ENCODE data around the gene CDX2.

CDX2 gene

DNA sequence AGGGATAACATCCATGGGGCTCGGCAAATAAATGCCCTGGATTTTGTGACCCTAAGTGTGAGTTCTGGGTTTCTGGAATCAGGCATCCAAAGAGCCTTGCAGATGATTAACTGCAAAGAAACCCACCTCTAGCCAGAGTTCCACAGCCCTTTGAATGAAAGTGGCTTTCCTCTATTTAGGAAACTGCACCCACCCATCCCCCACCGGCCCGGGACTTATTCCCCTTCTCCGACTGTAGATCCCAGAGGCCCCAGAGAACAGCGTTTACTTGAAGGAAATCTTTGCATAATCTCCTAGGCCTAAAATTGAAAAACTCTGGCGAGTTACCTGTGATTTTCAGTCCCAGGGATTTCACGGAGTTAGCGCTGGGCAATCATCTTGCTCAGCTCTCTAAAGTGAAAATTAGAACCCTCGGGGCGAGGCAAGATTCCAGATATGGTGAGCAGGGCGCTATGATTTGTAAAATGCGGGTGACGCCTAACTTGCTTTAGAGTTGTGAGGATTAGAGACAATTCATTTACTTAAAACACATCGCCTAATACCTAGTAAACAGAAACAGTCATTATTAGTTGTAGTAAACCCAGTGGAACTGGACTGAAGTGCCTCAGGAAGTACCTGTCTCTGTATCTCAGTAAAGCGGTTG is 10.0 kb upstream of the CDX2 start:
- in situ Hi-C loops (cut with HindIII; ENCODE audit: low sequenced_read_pairs) = no loop called here

GRCh38 chr13:27978301-27978968 is 9.3 kb upstream of the CDX2 start:
- in situ Hi-C loops (cut with HindIII; ENCODE audit: low sequenced_read_pairs) = no loop called here

- in situ Hi-C loops (cut with HindIII; ENCODE audit: low sequenced_read_pairs) = no loop called here
Measured at GRCh38 chr13:27977476-27978300, 8.6 kb upstream of the CDX2 start.

DNA sequence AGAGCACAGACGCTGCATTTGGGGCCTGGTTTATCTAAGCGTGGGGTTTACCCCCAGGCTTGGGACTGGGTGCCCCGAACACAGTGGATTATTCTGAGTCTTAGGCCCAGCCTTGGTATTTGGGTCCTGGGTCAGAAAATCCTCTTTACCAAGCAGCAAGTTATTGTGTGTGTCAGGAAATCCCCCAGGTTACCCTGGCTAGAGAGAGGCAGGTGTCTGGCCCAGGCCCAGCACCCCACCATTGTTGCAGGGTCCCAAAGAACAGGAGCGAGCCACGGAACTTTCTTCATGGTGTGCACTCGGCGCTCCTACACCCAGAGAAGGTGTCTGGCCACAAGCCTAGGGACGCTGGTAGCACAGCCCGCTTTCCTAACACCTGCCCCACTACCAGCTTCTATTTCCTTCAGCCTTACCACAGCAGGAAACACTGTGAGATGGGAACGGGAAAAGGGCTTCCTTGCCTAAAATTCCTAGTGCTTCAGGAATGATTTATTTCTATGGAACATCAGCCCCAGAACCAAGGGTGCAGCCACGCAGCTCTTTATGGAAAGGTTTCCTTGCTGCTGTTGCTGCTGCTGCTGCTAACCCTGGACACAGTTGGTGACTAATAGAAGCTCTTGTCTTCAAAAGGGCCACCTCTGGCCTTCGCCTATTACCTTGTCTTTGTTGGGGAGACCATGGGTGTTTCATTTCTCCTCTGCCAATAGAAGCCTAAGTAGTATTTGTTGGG is 7.4 kb upstream of the CDX2 start:
- in situ Hi-C loops (cut with HindIII; ENCODE audit: low sequenced_read_pairs) = no loop called here

GRCh38 chr13:27975564-27976361 is 6.6 kb upstream of the CDX2 start:
- in situ Hi-C loops (cut with HindIII; ENCODE audit: low sequenced_read_pairs) = no loop called here

GRCh38 chr13:27973961-27974662 is 5.0 kb upstream of the CDX2 start:
- in situ Hi-C loops (cut with HindIII; ENCODE audit: low sequenced_read_pairs) = loop anchor here (25.0 kb wide), 2 partner anchors 137 to 562 kb away; partner anchors contain the start of gene GTF3A

- in situ Hi-C loops (cut with HindIII; ENCODE audit: low sequenced_read_pairs) = loop anchor here (25.0 kb wide), 2 partner anchors 136 to 561 kb away; partner anchors contain the start of gene GTF3A
Measured at GRCh38 chr13:27973291-27973690, 4.2 kb upstream of the CDX2 start.

GRCh38 chr13:27972478-27972820 is 3.3 kb upstream of the CDX2 start:
- in situ Hi-C loops (cut with HindIII; ENCODE audit: low sequenced_read_pairs) = loop anchor here (25.0 kb wide), 2 partner anchors 135 to 560 kb away; partner anchors contain the start of gene GTF3A

DNA sequence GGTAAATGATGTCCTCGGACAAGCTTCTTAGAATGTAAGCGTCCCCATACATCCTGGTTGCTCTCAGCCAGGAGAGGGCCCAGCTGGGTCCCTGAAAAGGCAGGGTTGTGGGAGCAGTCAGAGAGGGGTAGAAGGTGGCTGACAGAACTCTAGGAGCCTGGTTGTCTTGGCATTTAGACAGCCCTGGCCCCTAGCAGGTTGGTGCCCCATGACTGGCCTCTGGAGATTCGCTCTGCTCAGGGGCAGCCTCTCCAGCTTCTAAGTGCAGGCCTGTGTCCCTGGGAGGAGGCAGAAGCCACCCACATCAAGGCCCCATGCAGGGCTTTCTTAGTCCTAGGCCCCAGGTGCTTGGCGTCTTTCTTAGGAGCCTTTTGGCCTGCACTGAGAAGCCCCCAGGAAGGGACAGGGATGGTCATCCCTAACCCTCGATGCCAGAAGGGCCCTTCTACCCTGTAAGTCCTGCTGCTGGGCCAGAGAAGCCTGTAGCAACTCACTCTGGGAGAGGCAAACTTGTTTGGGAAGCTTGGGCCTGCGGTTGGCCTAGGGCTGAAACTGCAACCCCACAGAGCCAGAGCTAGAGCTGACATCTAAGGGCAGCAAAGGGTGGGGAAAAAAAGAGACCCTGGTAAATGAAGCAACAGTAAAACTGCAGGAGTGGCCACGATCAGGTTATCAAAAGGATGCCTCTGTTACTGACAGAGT is 2.8 kb upstream of the CDX2 start:
- in situ Hi-C loops (cut with HindIII; ENCODE audit: low sequenced_read_pairs) = loop anchor here (25.0 kb wide), 2 partner anchors 135 to 560 kb away; partner anchors contain the start of gene GTF3A

DNA sequence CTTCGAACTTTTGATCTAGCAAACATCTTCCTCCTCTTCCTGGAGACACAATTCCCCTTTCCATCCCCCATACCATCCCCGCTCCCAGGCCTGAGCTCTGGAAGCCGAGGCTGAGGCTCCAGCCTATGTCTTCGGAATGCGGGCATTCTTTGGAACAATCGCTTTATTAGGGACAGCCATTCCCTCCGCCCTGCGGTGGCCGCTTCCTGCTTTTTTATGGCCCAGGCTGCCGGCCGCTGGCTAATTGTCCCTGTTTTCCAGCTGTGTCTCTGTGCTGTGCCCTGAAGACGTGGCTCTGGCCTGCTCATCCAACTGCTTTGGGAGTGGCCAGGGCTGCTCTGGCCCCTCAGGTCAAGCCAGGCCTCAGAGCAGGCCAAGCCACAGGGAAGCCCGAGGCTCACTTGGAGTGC is 2.1 kb upstream of the CDX2 start:
- in situ Hi-C loops (cut with HindIII; ENCODE audit: low sequenced_read_pairs) = loop anchor here (25.0 kb wide), 2 partner anchors 134 to 559 kb away; partner anchors contain the start of gene GTF3A

DNA sequence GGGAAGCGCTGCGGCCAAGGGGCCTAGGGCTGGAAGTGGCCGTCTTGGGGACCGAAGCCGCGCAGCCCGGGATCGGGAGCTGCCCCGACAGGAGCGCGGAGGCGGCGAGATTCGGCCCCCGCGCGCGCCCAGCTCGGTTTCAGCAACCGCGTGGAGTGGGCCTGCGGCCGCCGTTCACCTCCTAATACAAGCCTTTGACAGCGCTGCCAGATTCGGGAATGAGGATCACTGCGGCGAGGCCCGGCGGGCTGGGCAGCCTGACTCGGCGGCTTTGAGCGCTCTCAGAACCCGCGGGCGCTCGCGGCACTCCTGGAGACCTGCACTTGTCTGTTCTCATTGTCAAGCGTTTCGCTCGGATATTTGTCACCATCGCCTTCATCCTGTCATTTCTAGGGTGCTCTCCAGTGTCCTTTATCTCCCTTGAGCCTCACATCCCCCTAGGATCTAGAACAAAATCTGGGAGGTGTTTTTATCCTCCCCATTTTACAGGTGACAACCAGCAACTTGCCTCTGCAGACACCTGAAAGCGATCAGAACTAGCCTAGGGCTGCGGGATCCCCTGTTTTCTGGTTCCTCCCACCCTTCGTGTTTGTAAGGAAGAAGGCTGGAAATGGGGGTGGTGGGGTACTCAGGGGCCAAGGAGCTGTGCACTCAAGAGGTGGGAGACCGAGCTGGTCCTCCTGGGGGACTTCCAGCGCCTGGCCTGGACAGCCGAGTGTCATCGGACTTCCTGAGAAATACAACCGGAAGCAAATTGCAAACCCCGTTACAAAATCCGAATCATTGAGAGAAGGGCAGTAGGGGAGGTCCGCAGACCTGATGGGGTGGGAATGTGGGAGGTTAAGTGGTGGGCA is 1.5 kb upstream of the CDX2 start:
- in situ Hi-C loops (cut with HindIII; ENCODE audit: low sequenced_read_pairs) = loop anchor here (25.0 kb wide), 2 partner anchors 133 to 558 kb away; partner anchors contain the start of gene GTF3A

GRCh38 chr13:27969866-27970229 is 733 bp upstream of the CDX2 start:
- in situ Hi-C loops (cut with HindIII; ENCODE audit: low sequenced_read_pairs) = loop anchor here (25.0 kb wide), 2 partner anchors 133 to 558 kb away; partner anchors contain the start of gene GTF3A

GRCh38 chr13:27968316-27969081 is 616 bp downstream of the CDX2 start:
- in situ Hi-C loops (cut with HindIII; ENCODE audit: low sequenced_read_pairs) = loop anchor here (25.0 kb wide), 2 partner anchors 131 to 556 kb away; partner anchors contain the start of gene GTF3A

- in situ Hi-C loops (cut with HindIII; ENCODE audit: low sequenced_read_pairs) = loop anchor here (25.0 kb wide), 2 partner anchors 131 to 556 kb away; partner anchors contain the start of gene GTF3A
Measured at GRCh38 chr13:27967736-27968315, 1.3 kb downstream of the CDX2 start.

GRCh38 chr13:27967203-27967735 is 1.8 kb downstream of the CDX2 start:
- in situ Hi-C loops (cut with HindIII; ENCODE audit: low sequenced_read_pairs) = loop anchor here (25.0 kb wide), 2 partner anchors 130 to 555 kb away; partner anchors contain the start of gene GTF3A

GRCh38 chr13:27966641-27967202 is 2.4 kb downstream of the CDX2 start:
- in situ Hi-C loops (cut with HindIII; ENCODE audit: low sequenced_read_pairs) = loop anchor here (25.0 kb wide), 2 partner anchors 129 to 554 kb away; partner anchors contain the start of gene GTF3A
